GM23338 (cell line): ENCODE data around the gene MYCBPAP. TPM values are rescaled to one million over a fixed set of nuclear protein-coding genes. Genes with fewer than 3 reads are reported as not detected.
A peak's percentile ranks its signal among the peaks of the same experiment; 100 is the strongest.

Experiments used
- ATAC-seq: fragments of 200-7000 bp; cut with Tn5 transposase; 3 replicates; pipeline ENCODE4 v1.9.1; 2020
- DNase-seq: peaks from one replicate; pipeline ENCODE4 v3.0.0-alpha.2; 2015; ENCODE audit warnings: low spot score
- H2AFZ ChIP-seq: fragments of 200-600 bp; sonication (generic); 2 replicates; pipeline ENCODE4 v1.8.0; 2016; ENCODE audit warnings: antibody characterized with exemption, mild to moderate bottlenecking, moderate library complexity
- H3F3A ChIP-seq: fragments of 200-600 bp; sonication (generic); replicated peaks from 2 replicates; pipeline ENCODE4 v1.8.0; 2017; ENCODE audit warnings: antibody characterized with exemption, mixed run types, low read depth
- H3K27ac ChIP-seq: fragments of 200-600 bp; sonication (generic); 2 replicates; pipeline ENCODE4 v1.6.1; 2016; ENCODE audit warnings: low read depth
- H3K27me3 ChIP-seq: fragments of 200-600 bp; sonication (generic); 2 replicates; pipeline ENCODE4 v1.8.0; 2016; ENCODE audit warnings: mild to moderate bottlenecking, mixed run types, moderate library complexity; ENCODE audit not compliant: insufficient read depth
- H3K36me3 ChIP-seq: fragments of 200-600 bp; sonication (generic); 2 replicates; pipeline ENCODE4 v1.8.0; 2016; ENCODE audit warnings: mild to moderate bottlenecking; ENCODE audit not compliant: insufficient read depth
- H3K4me1 ChIP-seq: fragments of 200-600 bp; sonication (generic); 2 replicates; pipeline ENCODE4 v1.8.0; 2016; ENCODE audit warnings: mild to moderate bottlenecking, moderate library complexity; ENCODE audit not compliant: insufficient read depth
- H3K4me2 ChIP-seq: fragments of 200-600 bp; sonication (generic); 2 replicates; pipeline ENCODE4 v1.7.1; 2017; ENCODE audit warnings: mixed run types
- H3K4me3 ChIP-seq: fragments of 200-600 bp; sonication (generic); 2 replicates; pipeline ENCODE4 v1.6.1; 2016; ENCODE audit warnings: mixed run types
- H3K79me2 ChIP-seq: fragments of 200-600 bp; sonication (generic); replicated peaks from 2 replicates; pipeline ENCODE4 v1.8.0; 2017; ENCODE audit warnings: mild to moderate bottlenecking; ENCODE audit not compliant: insufficient read depth
- H3K9me2 ChIP-seq: fragments of 200-600 bp; sonication (generic); 2 replicates; pipeline ENCODE4 v1.8.0; 2017; ENCODE audit not compliant: insufficient read depth
- H4K20me1 ChIP-seq: fragments of 200-600 bp; sonication (generic); replicated peaks from 2 replicates; pipeline ENCODE4 v1.8.0; 2017; ENCODE audit warnings: mild to moderate bottlenecking; ENCODE audit not compliant: insufficient read depth
- H3K27ac Mint-ChIP-seq: 2 replicates; pipeline ENCODE4 v1.8.0; 2020; ENCODE audit warnings: inconsistent platforms, mild to moderate bottlenecking, moderate library complexity, mixed read lengths
- H3K27me3 Mint-ChIP-seq: 3 replicates; pipeline ENCODE4 v1.8.0; 2022; ENCODE audit warnings: low read depth, mild to moderate bottlenecking, moderate library complexity, mixed read lengths, inconsistent platforms; ENCODE audit not compliant: insufficient read depth, poor library complexity
- H3K36me3 Mint-ChIP-seq: 3 replicates; pipeline ENCODE4 v1.8.0; 2021; ENCODE audit warnings: low read depth, mild to moderate bottlenecking, inconsistent platforms, moderate library complexity, mixed read lengths
- H3K4me1 Mint-ChIP-seq: 3 replicates; pipeline ENCODE4 v1.8.0; 2020; ENCODE audit warnings: mild to moderate bottlenecking, inconsistent platforms, mixed read lengths
- H3K4me3 Mint-ChIP-seq: 3 replicates; pipeline ENCODE4 v1.8.0; 2021; ENCODE audit warnings: moderate library complexity, mild to moderate bottlenecking, inconsistent platforms, mixed read lengths
- H3K9me3 Mint-ChIP-seq: 3 replicates; pipeline ENCODE4 v1.8.0; 2020; ENCODE audit warnings: moderate library complexity, mild to moderate bottlenecking, inconsistent platforms, mixed read lengths
- CREB1 ChIP-seq: fragments of 250-450 bp; sonication (Bioruptor Pico); IDR thresholded peaks from 2 replicates; pipeline ENCODE4 v1.5.0; 2020; ENCODE audit warnings: low read depth, mild to moderate bottlenecking, moderate library complexity
- EZH2 ChIP-seq: fragments of 200-600 bp; sonication (generic); IDR thresholded peaks from one replicate; pipeline ENCODE4 v1.8.0; 2017; ENCODE audit warnings: antibody characterized with exemption, mild to moderate bottlenecking, low read depth; ENCODE audit not compliant: unreplicated experiment
- EZH2phosphoT487 ChIP-seq: fragments of 200-600 bp; sonication (generic); IDR thresholded peaks from one replicate; pipeline ENCODE4 v1.8.1; 2018; ENCODE audit warnings: antibody characterized with exemption; ENCODE audit not compliant: unreplicated experiment
- POLR2AphosphoS5 ChIP-seq: IDR thresholded peaks from 2 replicates; pipeline ENCODE4 v1.6.1; 2016; ENCODE audit warnings: antibody characterized with exemption, low read depth
- polyA plus RNA-seq: library from polyadenylated mRNA; unstranded; fragments of >200 nt; fragmentation: Nextera tagmentation; extraction: Ambion mirVana; gene quantifications from 2 replicates; pipeline ENCODE4 v1.2.1, GENCODE V29; 2016
- total RNA-seq: library from RNA; depleted of rRNA; stranded (reverse); fragments of >200 nt; shearing (Covaris generic); gene quantifications from 2 replicates; pipeline ENCODE4 v1.2.3, GENCODE V29; 2014
- TF ChIP-seq, protein P1 (sequence below): IDR thresholded peaks from 2 replicates; pipeline ENCODE4 v1.6.1; 2016; ENCODE audit warnings: antibody characterized with exemption
- TF ChIP-seq, protein P2 (sequence below): IDR thresholded peaks from one replicate; pipeline ENCODE4 v1.6.1; 2018; ENCODE audit warnings: antibody characterized with exemption; ENCODE audit not compliant: unreplicated experiment

The MYCBPAP gene
- total and polyA plus RNA-seq, 2 experiments from 2014 or later = 0.63 to 1.7 TPM

DNA sequence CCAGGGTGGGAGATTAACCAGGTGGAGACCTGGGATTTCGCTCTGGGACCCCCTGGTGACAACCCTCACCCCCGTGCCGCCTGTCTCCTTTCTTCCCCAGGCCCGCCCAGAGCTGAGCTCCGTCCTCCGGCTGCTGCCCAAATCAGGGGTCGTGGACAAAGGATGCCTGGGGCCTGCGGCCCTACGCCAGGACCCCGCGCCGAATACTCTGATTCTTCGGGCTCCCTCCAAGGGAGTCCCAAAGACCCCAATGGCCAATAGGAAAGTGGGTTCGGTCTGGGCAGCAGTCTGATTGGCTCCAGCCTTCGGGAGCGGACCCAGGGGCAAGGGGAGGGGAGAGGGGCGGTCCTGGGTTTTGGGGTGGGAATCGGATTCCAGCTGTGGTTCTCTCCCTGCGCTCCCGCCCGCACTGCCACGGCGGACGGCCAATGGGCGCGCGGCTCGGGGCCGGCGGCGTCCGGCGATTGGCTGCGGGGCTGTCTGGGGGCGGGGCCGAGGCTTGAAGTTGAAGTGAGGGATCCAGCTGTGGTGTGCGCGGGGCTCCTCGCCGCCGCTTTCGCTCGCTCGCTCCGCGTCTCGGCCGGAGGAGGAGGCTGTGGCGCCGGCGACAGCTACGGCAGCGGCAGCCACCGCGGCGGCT is 52.1 kb downstream of the MYCBPAP start, which contains the start of gene CACNA1G:
TSS of gene CACNA1G (plus strand) at position 531 of the 640 bp plus-strand sequence. CDS start 745 bp downstream, outside the sequence.
- ATAC-seq (peak; percentile 70), DNase-seq (peak; percentile 98)
- Histone ChIP-seq H3K4me3 (peak within 1 kb of the TSS; percentile 62), H3F3A (0 out of 2 replicates have a peak, but pooled peaks cover 9% of the 10 kb centered on the region), H3K36me3 (no peaks in the 10 kb centered on the region), H4K20me1 (no peaks in the 10 kb centered on the region; the same call in none of the 2 replicates), H3K79me2 (no peaks in the 10 kb centered on the region), H2AFZ (peak within 1 kb of the TSS; percentile 97), H3K4me1 (peaks cover 26% of the 10 kb centered on the region), H3K9me2 (no peaks in the 10 kb centered on the region), H3K27ac (peak within 1 kb of the TSS; percentile 52; the same call in 1 of the 2 replicates), H3K4me2 (peak within 1 kb of the TSS; percentile 96), H3K27me3 (peaks cover 74% of the 10 kb centered on the region)
- no peaks in the 10 kb centered on the region for H3K36me3 Mint-ChIP-seq
- no peaks in the 10 kb centered on the region for H3K9me3 Mint-ChIP-seq
- no peak; the same call in 1 of the 2 replicates for TF ChIP-seq CREB1 (CRISPR knock-in tag)
- TF ChIP-seq POLR2AphosphoS5 = peak; percentile 67
- TF ChIP-seq, protein P1, sequence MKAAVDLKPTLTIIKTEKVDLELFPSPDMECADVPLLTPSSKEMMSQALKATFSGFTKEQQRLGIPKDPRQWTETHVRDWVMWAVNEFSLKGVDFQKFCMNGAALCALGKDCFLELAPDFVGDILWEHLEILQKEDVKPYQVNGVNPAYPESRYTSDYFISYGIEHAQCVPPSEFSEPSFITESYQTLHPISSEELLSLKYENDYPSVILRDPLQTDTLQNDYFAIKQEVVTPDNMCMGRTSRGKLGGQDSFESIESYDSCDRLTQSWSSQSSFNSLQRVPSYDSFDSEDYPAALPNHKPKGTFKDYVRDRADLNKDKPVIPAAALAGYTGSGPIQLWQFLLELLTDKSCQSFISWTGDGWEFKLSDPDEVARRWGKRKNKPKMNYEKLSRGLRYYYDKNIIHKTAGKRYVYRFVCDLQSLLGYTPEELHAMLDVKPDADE = no peak
- TF ChIP-seq EZH2phosphoT487 = no peak
- peaks cover 40% of the 10 kb centered on the region for H3K4me1 Mint-ChIP-seq
- H3K4me3 Mint-ChIP-seq = peak within 1 kb of the TSS; percentile 86
- peaks cover 55% of the 10 kb centered on the region for H3K27me3 Mint-ChIP-seq
- H3K27ac Mint-ChIP-seq = peak within 1 kb of the TSS; percentile 82

DNA sequence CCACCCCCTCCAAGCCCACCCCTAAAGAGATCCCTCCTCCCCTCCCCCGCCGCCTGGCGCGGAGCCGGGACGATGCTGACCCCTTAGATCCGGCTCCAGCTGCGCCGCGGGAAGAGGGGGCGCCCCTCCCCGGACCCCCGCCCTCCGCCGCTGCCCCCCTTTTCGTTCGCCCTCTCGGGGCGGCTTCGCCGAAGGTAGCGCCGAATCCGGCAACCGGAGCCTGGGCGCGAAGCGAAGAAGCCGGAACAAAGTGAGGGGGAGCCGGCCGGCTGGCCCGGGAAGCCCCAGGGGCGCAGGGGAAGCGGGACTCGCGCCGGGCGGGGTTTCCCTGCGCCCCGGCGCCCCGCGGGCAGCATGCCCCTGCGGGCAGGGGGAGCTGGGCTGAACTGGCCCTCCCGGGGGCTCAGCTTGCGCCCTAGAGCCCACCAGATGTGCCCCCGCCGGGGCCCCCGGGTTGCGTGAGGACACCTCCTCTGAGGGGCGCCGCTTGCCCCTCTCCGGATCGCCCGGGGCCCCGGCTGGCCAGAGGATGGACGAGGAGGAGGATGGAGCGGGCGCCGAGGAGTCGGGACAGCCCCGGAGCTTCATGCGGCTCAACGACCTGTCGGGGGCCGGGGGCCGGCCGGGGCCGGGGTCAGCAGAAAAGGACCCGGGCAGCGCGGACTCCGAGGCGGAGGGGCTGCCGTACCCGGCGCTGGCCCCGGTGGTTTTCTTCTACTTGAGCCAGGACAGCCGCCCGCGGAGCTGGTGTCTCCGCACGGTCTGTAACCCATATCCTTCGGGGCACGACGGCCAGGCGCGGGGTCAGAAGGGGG is 52.9 kb downstream of the MYCBPAP start:
- no peak overlapping the region for H2AFZ ChIP-seq
- peak; percentile 55 for DNase-seq

More for the DNA sequence above, 52.9 kb downstream of the MYCBPAP start:
- Histone ChIP-seq H4K20me1 (no peaks in the 10 kb centered on the region; the same call in none of the 2 replicates), H3F3A (0 out of 2 replicates have a peak, but pooled peaks cover 9% of the 10 kb centered on the region), H3K4me1 (peaks cover 33% of the 10 kb centered on the region), H3K27ac (no peak overlapping the region), H3K4me2 (peak overlapping the region; percentile 95), H3K9me2 (no peaks in the 10 kb centered on the region), H3K36me3 (no peaks in the 10 kb centered on the region), H3K79me2 (no peaks in the 10 kb centered on the region), H3K27me3 (peaks cover 83% of the 10 kb centered on the region), H3K4me3 (peak overlapping the region; percentile 62)
- no peak overlapping the region for H3K27ac Mint-ChIP-seq
- TF ChIP-seq EZH2 = peak; percentile 74
- no peak for TF ChIP-seq POLR2AphosphoS5
- TF ChIP-seq, protein P2, sequence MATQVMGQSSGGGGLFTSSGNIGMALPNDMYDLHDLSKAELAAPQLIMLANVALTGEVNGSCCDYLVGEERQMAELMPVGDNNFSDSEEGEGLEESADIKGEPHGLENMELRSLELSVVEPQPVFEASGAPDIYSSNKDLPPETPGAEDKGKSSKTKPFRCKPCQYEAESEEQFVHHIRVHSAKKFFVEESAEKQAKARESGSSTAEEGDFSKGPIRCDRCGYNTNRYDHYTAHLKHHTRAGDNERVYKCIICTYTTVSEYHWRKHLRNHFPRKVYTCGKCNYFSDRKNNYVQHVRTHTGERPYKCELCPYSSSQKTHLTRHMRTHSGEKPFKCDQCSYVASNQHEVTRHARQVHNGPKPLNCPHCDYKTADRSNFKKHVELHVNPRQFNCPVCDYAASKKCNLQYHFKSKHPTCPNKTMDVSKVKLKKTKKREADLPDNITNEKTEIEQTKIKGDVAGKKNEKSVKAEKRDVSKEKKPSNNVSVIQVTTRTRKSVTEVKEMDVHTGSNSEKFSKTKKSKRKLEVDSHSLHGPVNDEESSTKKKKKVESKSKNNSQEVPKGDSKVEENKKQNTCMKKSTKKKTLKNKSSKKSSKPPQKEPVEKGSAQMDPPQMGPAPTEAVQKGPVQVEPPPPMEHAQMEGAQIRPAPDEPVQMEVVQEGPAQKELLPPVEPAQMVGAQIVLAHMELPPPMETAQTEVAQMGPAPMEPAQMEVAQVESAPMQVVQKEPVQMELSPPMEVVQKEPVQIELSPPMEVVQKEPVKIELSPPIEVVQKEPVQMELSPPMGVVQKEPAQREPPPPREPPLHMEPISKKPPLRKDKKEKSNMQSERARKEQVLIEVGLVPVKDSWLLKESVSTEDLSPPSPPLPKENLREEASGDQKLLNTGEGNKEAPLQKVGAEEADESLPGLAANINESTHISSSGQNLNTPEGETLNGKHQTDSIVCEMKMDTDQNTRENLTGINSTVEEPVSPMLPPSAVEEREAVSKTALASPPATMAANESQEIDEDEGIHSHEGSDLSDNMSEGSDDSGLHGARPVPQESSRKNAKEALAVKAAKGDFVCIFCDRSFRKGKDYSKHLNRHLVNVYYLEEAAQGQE = no peak
- TF ChIP-seq, protein P1 = no peak
- no peak for TF ChIP-seq CREB1 (CRISPR knock-in tag)
- H3K27me3 Mint-ChIP-seq = peaks cover 63% of the 10 kb centered on the region
- H3K4me1 Mint-ChIP-seq = peaks cover 48% of the 10 kb centered on the region
- peak; percentile 0; the same call in 2 of the 3 replicates for ATAC-seq
- H3K9me3 Mint-ChIP-seq = no peaks in the 10 kb centered on the region
- peak overlapping the region; percentile 72; the same call in 2 of the 3 replicates for H3K4me3 Mint-ChIP-seq
- no peaks in the 10 kb centered on the region for H3K36me3 Mint-ChIP-seq
